B cell (primary cell): Measurements from ENCODE around the gene ZBTB48.

ENCODE experiments used
- EZH2 ChIP-seq: IDR thresholded peaks from 2 replicates; pipeline ENCODE4 v1.6.1; 2012; ENCODE audit warnings: borderline replicate concordance, low read depth, mild to moderate bottlenecking, moderate library complexity, low read length; ENCODE audit not compliant: insufficient read depth, poor library complexity, severe bottlenecking
- TF ChIP-seq, protein P1 (sequence below): fragments of 200-600 bp; IDR thresholded peaks from one replicate; pipeline ENCODE4 v1.8.0; 2022; ENCODE audit warnings: antibody characterized with exemption, mild to moderate bottlenecking

DNA sequence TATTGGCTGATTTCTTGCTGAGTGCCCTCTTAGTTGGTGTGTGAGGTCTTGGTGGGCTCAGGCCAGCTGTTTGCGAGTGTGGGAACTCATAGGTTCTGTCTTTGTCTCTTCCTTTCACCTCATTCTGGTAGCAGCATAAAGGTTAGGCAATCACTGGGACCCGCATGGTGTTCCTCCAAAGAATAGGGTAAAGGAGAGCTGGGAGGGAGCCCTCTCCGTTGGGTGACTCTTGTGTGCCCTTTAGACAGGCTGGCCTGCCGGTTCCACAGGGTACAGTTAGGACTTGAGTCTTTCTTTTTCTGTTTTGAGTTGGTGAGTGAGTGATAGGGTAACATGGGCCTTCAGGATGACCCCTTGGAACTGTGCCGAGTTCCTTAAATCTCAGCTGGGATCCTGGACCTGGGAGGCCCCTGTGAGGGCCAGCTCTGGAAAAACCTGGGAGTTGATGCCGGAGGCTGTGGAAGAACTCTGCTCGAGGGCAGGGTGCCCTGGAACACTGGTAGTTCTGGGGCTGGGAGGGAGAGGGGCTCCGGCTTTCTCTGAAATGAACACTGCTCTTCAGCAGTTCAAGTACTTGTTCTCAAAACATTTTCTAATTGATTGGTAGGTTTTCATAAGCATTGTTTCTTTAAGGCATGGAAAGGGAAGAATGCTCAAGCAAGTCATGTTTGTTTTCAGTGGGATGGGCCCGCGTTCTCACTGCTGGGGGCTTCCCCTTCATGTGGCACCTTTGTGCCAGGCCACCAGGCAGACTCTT, 42.8 kb downstream of the ZBTB48 start:
- TF ChIP-seq, protein P1, sequence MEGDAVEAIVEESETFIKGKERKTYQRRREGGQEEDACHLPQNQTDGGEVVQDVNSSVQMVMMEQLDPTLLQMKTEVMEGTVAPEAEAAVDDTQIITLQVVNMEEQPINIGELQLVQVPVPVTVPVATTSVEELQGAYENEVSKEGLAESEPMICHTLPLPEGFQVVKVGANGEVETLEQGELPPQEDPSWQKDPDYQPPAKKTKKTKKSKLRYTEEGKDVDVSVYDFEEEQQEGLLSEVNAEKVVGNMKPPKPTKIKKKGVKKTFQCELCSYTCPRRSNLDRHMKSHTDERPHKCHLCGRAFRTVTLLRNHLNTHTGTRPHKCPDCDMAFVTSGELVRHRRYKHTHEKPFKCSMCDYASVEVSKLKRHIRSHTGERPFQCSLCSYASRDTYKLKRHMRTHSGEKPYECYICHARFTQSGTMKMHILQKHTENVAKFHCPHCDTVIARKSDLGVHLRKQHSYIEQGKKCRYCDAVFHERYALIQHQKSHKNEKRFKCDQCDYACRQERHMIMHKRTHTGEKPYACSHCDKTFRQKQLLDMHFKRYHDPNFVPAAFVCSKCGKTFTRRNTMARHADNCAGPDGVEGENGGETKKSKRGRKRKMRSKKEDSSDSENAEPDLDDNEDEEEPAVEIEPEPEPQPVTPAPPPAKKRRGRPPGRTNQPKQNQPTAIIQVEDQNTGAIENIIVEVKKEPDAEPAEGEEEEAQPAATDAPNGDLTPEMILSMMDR, result no peak
- TF ChIP-seq EZH2, result no peak
